ENCODE data around the gene BRD3OS.
"Not testable (repeated sequence)": the region's sequence is repeated elsewhere in the genome, so short reads cannot be mapped to it uniquely, and the experiment has no call there.

BRD3OS gene

DNA sequence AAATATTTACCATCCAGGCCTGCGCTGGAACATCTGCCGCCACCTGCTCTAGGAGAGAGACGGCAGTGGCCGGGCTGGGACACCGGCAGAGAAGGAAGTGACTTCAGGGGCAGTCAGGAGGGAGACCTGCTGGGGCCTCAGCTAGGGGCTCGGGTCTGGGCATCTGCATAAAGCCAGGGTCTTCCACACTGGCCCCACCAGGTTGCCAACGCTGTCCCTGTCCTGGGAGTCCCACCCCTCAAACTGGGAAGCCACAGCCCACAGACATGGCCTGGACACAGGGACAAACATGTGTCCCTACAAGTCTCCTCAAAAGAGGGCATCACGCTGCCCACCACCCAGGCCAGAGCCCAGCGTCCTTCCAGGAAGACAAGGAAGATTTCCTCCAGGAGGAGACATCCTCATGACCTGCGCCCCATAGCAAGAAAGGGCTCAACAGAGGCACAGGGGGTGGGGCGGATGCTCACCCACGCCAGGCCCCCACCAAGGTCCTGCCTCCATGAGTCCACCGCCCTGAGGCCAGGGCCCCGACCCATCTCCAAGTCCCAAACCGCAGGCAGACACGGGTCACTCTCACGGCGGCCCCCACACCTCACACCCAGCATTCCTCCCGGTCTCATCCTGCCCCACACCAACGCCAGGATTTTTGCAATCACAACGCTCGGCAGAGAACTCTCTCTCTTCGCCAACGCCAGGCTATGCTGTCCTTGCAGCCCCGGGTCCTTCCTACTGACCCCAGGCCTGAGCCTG, 42.1 kb upstream of the BRD3OS start:
- H3K4me1 Mint-ChIP-seq (ENCODE audit: low read depth) = no peaks in the 10 kb centered on the region
- no peak overlapping the region for H3K4me3 Mint-ChIP-seq
- H3K9me3 Mint-ChIP-seq (ENCODE audit: low read depth) = no peaks in the 10 kb centered on the region
- no peak overlapping the region for H3K27ac Mint-ChIP-seq
- H3K36me3 Mint-ChIP-seq = no peaks in the 10 kb centered on the region
- H3K27me3 Mint-ChIP-seq = no peaks in the 10 kb centered on the region

DNA sequence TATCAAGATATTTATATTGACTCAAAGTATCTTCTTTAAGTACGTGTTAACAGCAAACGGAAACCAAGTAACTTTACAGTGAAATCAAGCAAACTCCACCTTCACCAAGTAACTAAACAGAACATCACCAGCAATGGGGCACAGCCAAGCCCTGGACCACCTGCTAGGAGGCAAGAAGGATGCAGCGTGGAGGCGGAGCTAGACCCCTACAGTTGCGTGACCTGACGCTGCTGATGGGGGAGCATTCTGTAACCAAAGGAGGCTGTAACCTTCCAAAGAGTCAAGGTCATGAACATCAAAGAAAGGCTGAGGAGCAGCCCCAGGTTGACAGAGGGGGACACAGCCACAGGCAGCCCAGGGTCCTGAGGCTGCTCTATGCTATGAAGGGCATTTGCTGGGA, 39.2 kb upstream of the BRD3OS start:
- Mint-ChIP-seq H3K36me3 (no peaks in the 10 kb centered on the region), H3K27me3 (no peaks in the 10 kb centered on the region), H3K4me1 (ENCODE audit: low read depth) (peaks cover 2% of the 10 kb centered on the region), H3K9me3 (ENCODE audit: low read depth) (no peaks in the 10 kb centered on the region), H3K4me3 (no peak overlapping the region), H3K27ac (no peak overlapping the region)

DNA sequence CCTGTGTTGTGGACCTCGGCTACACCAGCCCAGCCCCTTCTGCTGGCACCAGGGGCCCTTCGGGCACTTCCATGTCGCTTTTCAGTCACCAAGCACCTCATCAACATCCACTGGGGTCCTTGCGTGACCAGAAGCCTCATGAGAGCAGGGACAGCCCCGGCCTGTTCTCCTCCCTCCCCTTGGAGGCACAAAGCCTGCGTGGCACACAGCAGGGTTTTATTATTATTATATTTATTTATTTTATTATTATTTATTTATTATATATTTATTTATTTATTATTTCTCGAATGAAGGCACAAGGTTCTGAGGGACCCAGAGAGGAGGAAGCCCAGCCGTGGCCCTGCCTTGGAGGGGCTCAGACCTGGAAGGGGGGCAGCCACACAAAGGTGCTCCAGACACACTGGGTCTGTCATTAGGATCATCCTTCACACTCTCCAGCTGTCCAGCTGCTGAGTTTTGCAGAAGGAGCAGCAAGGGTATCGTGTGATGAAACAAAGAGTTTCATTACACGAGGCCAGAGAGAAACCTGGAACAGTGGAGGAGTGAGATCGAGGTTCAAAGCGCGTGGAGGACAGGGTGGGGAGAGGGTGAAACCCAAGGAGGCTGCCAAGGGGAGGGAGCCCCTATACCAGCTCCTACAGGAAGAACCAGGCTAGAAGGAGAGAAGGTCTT, 38.4 kb upstream of the BRD3OS start:
- Mint-ChIP-seq H3K36me3 (no peaks in the 10 kb centered on the region), H3K27me3 (no peaks in the 10 kb centered on the region), H3K4me1 (ENCODE audit: low read depth) (peaks cover 2% of the 10 kb centered on the region), H3K9me3 (ENCODE audit: low read depth) (no peaks in the 10 kb centered on the region), H3K27ac (no peak overlapping the region), H3K4me3 (no peak overlapping the region)

- Mint-ChIP-seq H3K4me3 (no peak overlapping the region), H3K36me3 (no peaks in the 10 kb centered on the region), H3K4me1 (ENCODE audit: low read depth) (peaks cover 2% of the 10 kb centered on the region), H3K27ac (no peak overlapping the region), H3K9me3 (ENCODE audit: low read depth) (no peaks in the 10 kb centered on the region), H3K27me3 (no peaks in the 10 kb centered on the region)
These were observed 37.9 kb upstream of the BRD3OS start for GRCh38 chr9:133987446-133987788.

GRCh38 chr9:133987946-133988665, 37.2 kb upstream of the BRD3OS start:
- Mint-ChIP-seq H3K36me3 (no peaks in the 10 kb centered on the region), H3K4me3 (no peak overlapping the region), H3K9me3 (ENCODE audit: low read depth) (no peaks in the 10 kb centered on the region), H3K4me1 (ENCODE audit: low read depth) (peaks cover 2% of the 10 kb centered on the region), H3K27me3 (no peaks in the 10 kb centered on the region), H3K27ac (no peak overlapping the region)

GRCh38 chr9:133988771-133989170, 36.5 kb upstream of the BRD3OS start:
- H3K36me3 Mint-ChIP-seq, H3K4me3 Mint-ChIP-seq: not testable (repeated sequence)

GRCh38 chr9:133989625-133990365, 35.5 kb upstream of the BRD3OS start:
- Mint-ChIP-seq H3K4me3 (peak overlapping the region; percentile 53), H3K36me3 (no peaks in the 10 kb centered on the region), H3K9me3 (ENCODE audit: low read depth) (no peaks in the 10 kb centered on the region), H3K4me1 (ENCODE audit: low read depth) (peaks cover 5% of the 10 kb centered on the region), H3K27ac (no peak overlapping the region), H3K27me3 (no peaks in the 10 kb centered on the region)

More at GRCh38 chr9:133988771-133989170, 36.5 kb upstream of the BRD3OS start:
- not testable (repeated sequence) for H3K27ac Mint-ChIP-seq; H3K27me3 Mint-ChIP-seq; H3K4me1 Mint-ChIP-seq (ENCODE audit: low read depth); H3K9me3 Mint-ChIP-seq (ENCODE audit: low read depth)

DNA sequence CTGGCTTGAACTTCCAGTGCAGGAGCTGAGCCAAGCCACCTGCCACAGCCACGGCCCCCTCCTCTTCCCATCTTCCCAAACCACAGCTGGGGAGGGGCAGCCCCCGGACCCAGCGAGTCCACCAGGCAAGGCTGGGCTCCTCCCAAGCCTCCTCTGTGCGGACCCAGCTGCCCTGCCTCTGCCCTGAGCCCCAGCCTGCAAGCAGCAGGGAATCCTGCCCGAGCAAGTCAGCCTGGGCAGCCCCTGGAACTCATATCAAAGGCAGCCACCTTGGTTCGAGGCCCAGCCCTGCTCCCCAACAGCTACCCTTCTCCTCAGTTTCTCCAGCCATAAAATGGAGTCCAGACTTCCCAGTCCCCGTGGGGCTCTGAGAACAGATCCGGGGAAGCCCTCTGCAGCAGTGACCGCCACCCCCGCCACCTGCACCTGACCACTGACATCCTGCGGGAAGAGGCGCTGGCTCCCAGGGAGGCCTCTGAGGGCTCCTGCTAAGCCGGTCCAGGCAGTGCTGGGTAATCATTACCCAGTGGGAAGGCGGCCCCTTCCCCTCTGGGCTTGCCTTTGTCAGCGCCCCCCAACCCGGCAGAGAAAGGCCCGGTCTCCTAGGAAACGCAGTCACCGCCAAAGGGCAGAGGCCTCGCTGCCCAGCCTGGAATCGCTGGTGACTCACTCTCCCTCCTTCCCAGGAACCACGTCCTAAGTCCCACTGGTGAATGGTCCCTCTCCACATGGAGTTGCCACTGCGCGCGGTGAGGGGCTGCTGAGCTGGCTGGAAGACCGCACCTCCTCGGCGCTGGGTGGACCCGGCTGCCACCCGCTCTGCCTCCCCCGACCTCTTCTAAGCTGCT, 34.7 kb upstream of the BRD3OS start:
- H3K9me3 Mint-ChIP-seq (ENCODE audit: low read depth) = no peaks in the 10 kb centered on the region
- peaks cover 5% of the 10 kb centered on the region for H3K4me1 Mint-ChIP-seq (ENCODE audit: low read depth)
- no peaks in the 10 kb centered on the region for H3K27me3 Mint-ChIP-seq
- no peaks in the 10 kb centered on the region for H3K36me3 Mint-ChIP-seq
- no peak overlapping the region for H3K27ac Mint-ChIP-seq
- H3K4me3 Mint-ChIP-seq = peak overlapping the region; percentile 57

DNA sequence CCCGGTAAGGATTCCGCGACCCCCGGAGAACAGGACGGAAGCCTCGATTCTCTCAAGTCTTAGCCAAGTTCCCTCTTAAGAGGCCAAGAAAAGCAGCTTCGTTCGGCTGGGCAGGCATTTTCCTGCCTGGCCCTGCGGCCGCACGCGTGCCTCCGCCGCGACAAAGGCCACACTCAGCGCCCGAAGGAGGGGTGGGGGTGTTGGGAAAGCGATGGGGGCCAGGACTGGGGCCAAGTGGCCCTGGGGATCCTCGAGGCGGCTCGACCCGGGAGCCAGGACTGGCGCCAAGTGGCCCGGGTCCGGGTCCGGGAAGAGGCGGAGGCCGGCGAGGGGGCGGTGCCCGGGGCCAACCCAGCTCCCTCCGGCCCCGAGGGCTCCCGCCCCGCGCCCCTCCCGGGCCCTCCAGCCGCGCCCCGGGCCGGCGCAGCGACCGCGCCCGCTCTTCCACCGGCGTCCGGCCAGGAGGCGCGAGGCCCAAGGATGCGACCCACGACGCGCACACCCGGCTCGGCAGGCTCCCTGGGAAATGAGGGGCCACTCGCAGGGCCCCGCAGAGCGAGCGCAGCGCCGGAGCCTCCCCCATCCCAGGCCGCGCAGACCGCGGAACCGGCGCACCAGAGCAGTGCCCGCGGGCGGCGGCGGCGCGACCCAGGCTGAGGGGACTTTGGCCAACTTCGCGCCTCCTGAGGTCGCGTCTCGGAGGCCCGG, 33.9 kb upstream of the BRD3OS start:
- Mint-ChIP-seq H3K9me3 (ENCODE audit: low read depth) (no peaks in the 10 kb centered on the region), H3K27me3 (no peaks in the 10 kb centered on the region), H3K27ac (no peak overlapping the region), H3K4me1 (ENCODE audit: low read depth) (peaks cover 5% of the 10 kb centered on the region), H3K4me3 (peak overlapping the region; percentile 54), H3K36me3 (no peaks in the 10 kb centered on the region)

GRCh38 chr9:133991964-133992779, 33.1 kb upstream of the BRD3OS start, which contains the start of gene VAV2:
Gene VAV2 (minus strand): TSS chr9:133992324. CDS start chr9:133992278, 46 bp downstream.
- no peaks in the 10 kb centered on the region for H3K9me3 Mint-ChIP-seq (ENCODE audit: low read depth)
- no peak within 1 kb of the TSS for H3K27ac Mint-ChIP-seq

GRCh38 chr9:133992780-133993634, 32.3 kb upstream of the BRD3OS start:
- no peaks in the 10 kb centered on the region for H3K27me3 Mint-ChIP-seq
- peak overlapping the region; percentile 66 for H3K4me3 Mint-ChIP-seq
- H3K27ac Mint-ChIP-seq = no peak overlapping the region
- H3K4me1 Mint-ChIP-seq (ENCODE audit: low read depth) = peaks cover 5% of the 10 kb centered on the region
- H3K9me3 Mint-ChIP-seq (ENCODE audit: low read depth) = no peaks in the 10 kb centered on the region
- H3K36me3 Mint-ChIP-seq = no peaks in the 10 kb centered on the region

More at GRCh38 chr9:133991964-133992779, 33.1 kb upstream of the BRD3OS start, which contains the start of gene VAV2:
- no peaks in the 10 kb centered on the region for H3K36me3 Mint-ChIP-seq
- no peaks in the 10 kb centered on the region for H3K27me3 Mint-ChIP-seq
- H3K4me3 Mint-ChIP-seq = peak within 1 kb of the TSS; percentile 66
- peaks cover 5% of the 10 kb centered on the region for H3K4me1 Mint-ChIP-seq (ENCODE audit: low read depth)

DNA sequence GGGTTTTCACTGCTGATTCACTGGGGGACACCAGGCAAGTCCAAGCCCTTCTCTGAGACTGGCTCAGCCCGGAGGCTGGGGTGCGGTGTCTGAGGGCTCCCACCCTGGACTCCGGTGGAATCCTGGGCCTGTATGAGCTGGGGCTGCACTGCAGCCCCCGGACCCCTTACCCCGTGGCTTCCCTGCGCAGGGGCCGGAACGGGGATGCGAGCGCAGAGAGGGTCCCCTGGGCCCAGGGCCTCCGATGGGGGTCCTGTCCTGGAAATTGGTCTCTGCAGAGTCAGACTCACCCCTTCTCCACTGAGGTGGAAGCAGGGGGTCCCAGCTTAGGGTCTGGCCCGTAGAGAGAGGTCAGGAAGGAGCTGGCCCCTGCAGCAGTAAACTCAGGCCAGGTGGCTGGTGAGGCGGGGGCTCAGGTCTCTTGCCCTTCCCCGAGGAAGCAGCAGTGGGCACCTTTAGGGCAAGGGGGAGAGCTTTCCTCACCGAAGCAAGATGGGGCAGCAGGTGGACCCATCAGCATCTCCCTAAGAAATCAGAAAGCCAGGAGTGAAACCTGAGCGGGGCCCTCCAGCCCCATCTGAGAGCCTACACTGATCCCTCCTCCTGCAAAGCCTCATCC, 31.5 kb upstream of the BRD3OS start:
- H3K4me1 Mint-ChIP-seq (ENCODE audit: low read depth) = peaks cover 5% of the 10 kb centered on the region
- no peaks in the 10 kb centered on the region for H3K9me3 Mint-ChIP-seq (ENCODE audit: low read depth)
- peak overlapping the region; percentile 66 for H3K4me3 Mint-ChIP-seq
- H3K27ac Mint-ChIP-seq = no peak overlapping the region
- H3K36me3 Mint-ChIP-seq = no peaks in the 10 kb centered on the region
- H3K27me3 Mint-ChIP-seq = no peaks in the 10 kb centered on the region

Measured in activated naive CD8-positive, alpha-beta T cell (primary cell).